ENCODE results near the gene OXGR1.
A peak's percentile ranks its signal among the peaks of the same experiment; 100 is the strongest.

GRCh38 chr13:96994017-96994857, at the start of gene OXGR1:
- TF ChIP-seq CTCF (IDR thresholded peaks at IDR 0.05) (0 out of 2 replicates have a peak, but pooled peaks have one; percentile 19), POLR2AphosphoS5 (IDR thresholded peaks at IDR 0.05; ENCODE audit: low read depth, low read length) (no peak), TCF7L2 (IDR thresholded peaks at IDR 0.05; ENCODE audit: low read depth, low read length) (no peak), REST (IDR thresholded peaks at IDR 0.05; ENCODE audit: insufficient read depth in 1 of 2, low read depth in 2 of 2, low read length in 1 of 2) (no peak), SIN3A (IDR thresholded peaks at IDR 0.05; ENCODE audit: borderline replicate concordance, insufficient read depth, low read depth, low read length) (no peak)

Data from Panc1 (cell line).